Karpas-422 (cell line): ENCODE results near the gene LPIN3. TPM values are rescaled to one million over a fixed set of nuclear protein-coding genes. Genes with fewer than 3 reads are reported as not detected.

Experiments used
- DNase-seq: peaks from one replicate; pipeline ENCODE4 v3.0.0-alpha.2; 2015
- H2AFZ ChIP-seq: fragments of 200-600 bp; sonication (generic); 2 replicates; pipeline ENCODE4 v1.6.1; 2014; ENCODE audit warnings: antibody characterized with exemption, low read length, mixed read lengths
- H3K27ac ChIP-seq: fragments of 200-600 bp; sonication (generic); 2 replicates; pipeline ENCODE4 v1.5.1; 2014; ENCODE audit warnings: mild to moderate bottlenecking, low read length, moderate library complexity
- H3K27me3 ChIP-seq: fragments of 200-600 bp; sonication (generic); 2 replicates; pipeline ENCODE4 v1.6.1; 2014; ENCODE audit warnings: low read length, mixed read lengths
- H3K36me3 ChIP-seq: fragments of 200-600 bp; sonication (generic); 2 replicates; pipeline ENCODE4 v1.6.1; 2014; ENCODE audit warnings: low read length, mixed read lengths; ENCODE audit not compliant: insufficient read depth
- H3K4me1 ChIP-seq: fragments of 200-600 bp; sonication (generic); 2 replicates; pipeline ENCODE4 v1.6.1; 2014; ENCODE audit warnings: mild to moderate bottlenecking, low read length, mixed read lengths
- H3K4me2 ChIP-seq: fragments of 200-600 bp; sonication (generic); 2 replicates; pipeline ENCODE4 v1.6.1; 2014; ENCODE audit warnings: low read length, low read depth, mild to moderate bottlenecking; ENCODE audit not compliant: poor library complexity, severe bottlenecking
- H3K4me3 ChIP-seq: fragments of 200-600 bp; sonication (generic); 2 replicates; pipeline ENCODE4 v1.5.1; 2014; ENCODE audit warnings: mild to moderate bottlenecking, antibody characterized with exemption, low read length, mixed read lengths
- H3K79me2 ChIP-seq: fragments of 200-600 bp; sonication (generic); 2 replicates; pipeline ENCODE4 v1.6.1; 2014; ENCODE audit warnings: mild to moderate bottlenecking, low read length, mixed read lengths
- H3K9ac ChIP-seq: fragments of 200-600 bp; sonication (generic); 2 replicates; pipeline ENCODE4 v1.6.0; 2014; ENCODE audit warnings: low read length
- H3K9me2 ChIP-seq: fragments of 200-600 bp; sonication (generic), shearing (Covaris generic); replicated peaks from 2 replicates; pipeline ENCODE4 v1.6.0; 2014; ENCODE audit warnings: mild to moderate bottlenecking, low read length, moderate library complexity; ENCODE audit not compliant: insufficient read depth
- H3K9me3 ChIP-seq: fragments of 300-700, 200-600 bp; sonication (generic); 2 replicates; pipeline ENCODE4 v1.6.1; 2014; ENCODE audit warnings: low read length, mixed read lengths
- H4K20me1 ChIP-seq: fragments of 200-600 bp; sonication (generic); 2 replicates; pipeline ENCODE4 v1.6.1; 2014; ENCODE audit warnings: mild to moderate bottlenecking, antibody characterized with exemption, low read length, low read depth; ENCODE audit not compliant: insufficient read depth
- total RNA-seq: library from RNA; depleted of rRNA; stranded (reverse); fragments of >200 nt; shearing (Covaris generic); gene quantifications from 2 replicates; pipeline ENCODE4 v1.2.3, GENCODE V29; 2014; ENCODE audit warnings: low replicate concordance

LPIN3 gene
- total RNA-seq, 1 experiment from 2014 or later: not detected

DNA sequence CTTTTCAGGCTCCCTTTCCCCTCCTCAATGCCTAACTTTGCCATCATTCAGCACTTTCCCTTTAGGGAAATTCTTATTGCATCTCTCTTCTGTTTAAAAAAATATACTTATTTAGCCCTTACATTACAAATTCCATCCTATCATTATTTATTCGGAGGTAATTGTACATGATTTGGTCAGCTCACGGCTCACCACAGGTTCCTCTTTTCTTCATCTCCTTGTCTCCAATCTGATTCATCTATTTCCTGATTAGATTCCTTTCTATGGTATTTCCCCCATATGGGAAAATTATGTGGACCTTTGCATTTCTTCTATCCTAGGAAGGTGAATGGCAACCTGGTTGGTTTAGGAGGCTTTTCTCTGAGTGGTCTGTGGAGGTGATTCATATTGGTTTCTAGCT lies 38.9 kb downstream of the LPIN3 start:
- H3K4me3 ChIP-seq: no peak overlapping the region
- H3K4me2 ChIP-seq: no peak overlapping the region
- no peaks in the 10 kb centered on the region for H3K27me3 ChIP-seq
- no peaks in the 10 kb centered on the region for H3K9me2 ChIP-seq
- no peaks in the 10 kb centered on the region for H3K4me1 ChIP-seq
- H3K27ac ChIP-seq: no peak overlapping the region
- no peaks in the 10 kb centered on the region for H3K36me3 ChIP-seq
- H4K20me1 ChIP-seq: no peaks in the 10 kb centered on the region
- H3K79me2 ChIP-seq: no peaks in the 10 kb centered on the region
- H3K9me3 ChIP-seq: no peaks in the 10 kb centered on the region
- H2AFZ ChIP-seq: no peak overlapping the region
- no peak overlapping the region for H3K9ac ChIP-seq
- no peak for DNase-seq

DNA sequence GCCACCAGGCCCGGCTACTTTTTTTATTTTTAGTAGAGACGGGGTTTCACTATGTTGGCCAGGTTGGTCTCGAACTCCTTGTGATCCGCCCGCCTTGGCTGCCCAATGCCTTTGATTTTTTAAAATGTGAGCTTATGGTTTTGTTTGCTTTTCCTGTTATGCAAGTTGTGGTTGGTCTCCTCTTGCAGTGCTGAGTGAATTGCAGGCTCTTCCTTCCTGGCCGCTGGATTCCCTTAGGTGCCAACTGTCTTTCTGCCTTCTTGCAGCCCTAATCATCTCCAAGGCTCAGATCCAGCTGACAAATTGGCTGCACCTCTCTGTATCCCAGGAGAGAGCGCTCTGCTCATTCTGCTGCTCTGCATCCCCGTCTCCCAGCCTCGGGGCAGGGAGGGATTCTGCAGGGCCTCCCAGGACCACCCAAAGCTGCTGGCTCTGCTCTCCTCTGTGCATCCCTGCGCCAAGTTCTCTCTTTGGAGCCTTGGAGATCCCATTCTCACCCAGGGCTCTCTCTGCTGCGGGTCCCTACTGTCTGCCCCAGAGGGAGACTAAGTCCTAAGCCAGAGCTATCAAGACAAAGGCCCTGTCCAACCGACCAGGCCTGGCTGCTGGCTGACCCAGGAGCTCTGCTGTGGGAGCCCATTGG lies 40.1 kb downstream of the LPIN3 start:
- Histone ChIP-seq H4K20me1 (no peaks in the 10 kb centered on the region), H3K27ac (no peak overlapping the region), H3K9ac (no peak overlapping the region), H3K4me3 (no peak overlapping the region), H3K4me1 (no peaks in the 10 kb centered on the region), H3K79me2 (no peaks in the 10 kb centered on the region), H3K36me3 (no peaks in the 10 kb centered on the region), H3K4me2 (no peak overlapping the region), H3K9me2 (no peaks in the 10 kb centered on the region), H3K9me3 (no peaks in the 10 kb centered on the region), H2AFZ (no peak overlapping the region), H3K27me3 (no peaks in the 10 kb centered on the region)
- DNase-seq: no peak

DNA sequence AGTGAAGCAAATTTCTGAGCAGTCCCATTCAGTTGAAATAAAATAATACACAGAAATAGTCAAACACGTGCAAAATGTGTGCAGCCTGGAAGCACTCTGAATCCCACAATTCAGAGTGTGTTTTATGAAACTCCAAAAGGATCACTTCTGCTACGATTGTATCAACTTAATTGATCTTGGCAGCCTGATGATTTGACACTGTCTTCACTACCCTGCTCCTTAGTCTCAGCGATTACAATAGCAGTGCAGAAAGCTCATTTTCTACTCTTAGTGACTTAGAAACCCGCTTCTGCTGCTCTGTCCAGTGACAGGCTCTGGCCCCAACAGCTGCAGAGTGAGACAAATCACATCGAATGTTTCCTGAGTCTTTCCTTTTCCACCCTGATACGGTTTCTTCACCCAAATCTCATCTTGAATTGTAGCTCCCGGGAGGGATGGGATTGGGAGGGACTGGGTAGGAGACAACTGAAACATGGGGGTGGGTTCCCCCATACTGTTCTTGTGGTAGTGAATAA lies 42.2 kb downstream of the LPIN3 start:
- H3K9me3 ChIP-seq: no peaks in the 10 kb centered on the region
- no peak overlapping the region for H3K9ac ChIP-seq
- no peak for DNase-seq
- H3K9me2 ChIP-seq: no peaks in the 10 kb centered on the region
- H3K4me2 ChIP-seq: no peak overlapping the region
- H3K79me2 ChIP-seq: no peaks in the 10 kb centered on the region
- no peak overlapping the region for H3K4me3 ChIP-seq
- H3K27ac ChIP-seq: no peak overlapping the region
- H4K20me1 ChIP-seq: no peaks in the 10 kb centered on the region
- no peaks in the 10 kb centered on the region for H3K36me3 ChIP-seq
- H3K4me1 ChIP-seq: no peaks in the 10 kb centered on the region
- H3K27me3 ChIP-seq: no peaks in the 10 kb centered on the region
- H2AFZ ChIP-seq: no peak overlapping the region

DNA sequence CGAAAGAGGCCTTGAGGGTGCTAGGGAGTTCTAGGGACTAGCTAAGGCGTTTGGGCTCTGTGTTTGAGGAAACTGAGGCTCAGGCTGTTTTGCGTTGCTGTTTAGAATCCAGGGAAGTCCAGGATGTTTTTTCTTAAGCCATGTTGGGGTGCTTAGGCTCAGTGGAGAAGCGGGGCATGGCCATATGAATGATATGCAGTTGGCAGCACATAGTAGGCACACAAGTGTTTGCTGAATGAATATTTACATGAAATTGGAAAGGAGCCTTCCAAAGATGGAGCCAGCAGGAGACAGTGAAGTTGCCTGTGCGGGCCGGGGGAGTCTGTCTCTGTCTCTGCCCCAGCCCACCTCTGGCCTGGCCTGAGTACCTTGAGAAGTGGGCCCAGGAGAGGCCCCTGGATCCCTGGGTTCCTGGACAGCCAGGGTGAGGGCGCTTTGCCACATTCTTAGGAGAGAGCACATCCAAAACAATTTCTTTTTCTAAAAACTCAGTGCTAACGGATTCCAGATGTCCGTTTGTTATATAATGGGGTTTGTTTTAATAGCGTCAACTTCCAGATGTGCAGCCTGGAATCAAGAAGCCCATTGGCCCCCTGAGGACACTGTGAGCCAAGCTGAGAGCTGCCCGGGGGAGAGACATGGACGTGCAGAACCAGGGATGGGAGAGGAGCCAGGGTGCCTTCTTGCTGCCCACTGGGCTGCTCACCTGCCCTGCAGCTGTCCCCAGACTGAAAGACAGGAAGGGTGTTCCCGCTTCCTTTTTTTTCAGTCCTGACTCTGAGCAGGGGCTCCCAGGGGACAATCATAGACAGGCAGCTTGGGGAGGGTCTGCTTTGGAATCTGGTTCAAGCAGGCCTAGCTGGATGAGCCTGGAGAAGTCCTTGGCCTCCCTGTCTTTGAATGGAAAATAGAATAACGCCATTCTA lies 46.1 kb downstream of the LPIN3 start:
- H3K4me1 ChIP-seq: no peaks in the 10 kb centered on the region
- H3K9ac ChIP-seq: no peak overlapping the region
- no peak overlapping the region for H3K4me3 ChIP-seq
- no peak overlapping the region for H3K4me2 ChIP-seq
- H3K27ac ChIP-seq: no peak overlapping the region
- DNase-seq: no peak
- no peaks in the 10 kb centered on the region for H3K36me3 ChIP-seq
- no peaks in the 10 kb centered on the region for H3K9me2 ChIP-seq
- no peaks in the 10 kb centered on the region for H3K79me2 ChIP-seq
- H2AFZ ChIP-seq: no peak overlapping the region
- H3K27me3 ChIP-seq: no peaks in the 10 kb centered on the region
- no peaks in the 10 kb centered on the region for H3K9me3 ChIP-seq
- H4K20me1 ChIP-seq: no peaks in the 10 kb centered on the region

DNA sequence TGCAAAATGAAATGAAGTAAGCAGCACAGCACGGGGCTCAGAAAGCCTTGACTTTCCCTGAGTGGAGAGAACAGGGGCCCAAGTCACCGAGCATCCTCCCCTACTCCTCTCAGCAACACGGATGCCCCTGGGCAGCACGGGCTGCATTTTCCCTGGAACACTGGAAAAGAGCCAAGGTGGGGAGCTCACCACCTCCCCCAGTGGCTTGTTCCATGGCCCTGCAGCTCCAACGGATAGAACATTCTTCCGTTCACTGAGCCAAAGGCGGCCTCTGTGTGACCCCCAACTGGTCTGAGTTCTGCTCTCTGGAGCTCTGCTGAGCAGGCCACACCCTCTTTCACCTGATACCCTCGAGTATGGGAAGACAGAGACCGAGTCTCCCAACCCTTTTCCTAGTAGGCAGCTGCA lies 46.8 kb downstream of the LPIN3 start:
- Histone ChIP-seq H3K9ac (no peak overlapping the region), H3K79me2 (no peaks in the 10 kb centered on the region), H4K20me1 (no peaks in the 10 kb centered on the region), H3K27ac (no peak overlapping the region), H3K4me2 (no peak overlapping the region), H3K36me3 (no peaks in the 10 kb centered on the region), H2AFZ (no peak overlapping the region), H3K27me3 (no peaks in the 10 kb centered on the region), H3K9me3 (no peaks in the 10 kb centered on the region), H3K4me3 (no peak overlapping the region), H3K9me2 (no peaks in the 10 kb centered on the region), H3K4me1 (no peaks in the 10 kb centered on the region)
- DNase-seq: no peak

DNA sequence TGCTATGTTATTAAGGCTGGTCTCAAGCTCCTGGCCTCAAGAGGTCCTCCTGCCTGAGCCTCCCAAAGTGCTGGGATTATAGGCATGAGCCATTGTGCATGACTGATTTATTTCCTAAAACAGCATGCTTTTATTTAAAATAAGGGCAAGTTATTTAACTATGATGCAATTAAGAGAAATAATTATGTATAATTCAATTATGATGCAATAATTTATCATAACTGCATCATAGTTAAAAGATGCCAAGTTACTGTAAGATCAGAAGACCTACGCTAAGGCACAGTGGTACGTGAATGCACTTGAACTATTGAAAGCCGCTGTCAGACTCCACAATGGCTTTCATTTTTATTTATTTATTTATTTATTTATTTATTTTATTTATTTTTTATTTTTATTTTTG lies 50.3 kb downstream of the LPIN3 start:
- Histone ChIP-seq H3K9ac (no peak overlapping the region), H3K4me3 (no peak overlapping the region), H3K9me2 (no peaks in the 10 kb centered on the region), H3K79me2 (no peaks in the 10 kb centered on the region), H3K4me2 (no peak overlapping the region), H3K9me3 (no peaks in the 10 kb centered on the region), H3K27me3 (no peaks in the 10 kb centered on the region), H3K27ac (no peak overlapping the region), H3K4me1 (no peaks in the 10 kb centered on the region), H4K20me1 (0 out of 2 replicates have a peak, but pooled peaks cover 3% of the 10 kb centered on the region), H3K36me3 (no peaks in the 10 kb centered on the region), H2AFZ (no peak overlapping the region)
- no peak for DNase-seq

DNA sequence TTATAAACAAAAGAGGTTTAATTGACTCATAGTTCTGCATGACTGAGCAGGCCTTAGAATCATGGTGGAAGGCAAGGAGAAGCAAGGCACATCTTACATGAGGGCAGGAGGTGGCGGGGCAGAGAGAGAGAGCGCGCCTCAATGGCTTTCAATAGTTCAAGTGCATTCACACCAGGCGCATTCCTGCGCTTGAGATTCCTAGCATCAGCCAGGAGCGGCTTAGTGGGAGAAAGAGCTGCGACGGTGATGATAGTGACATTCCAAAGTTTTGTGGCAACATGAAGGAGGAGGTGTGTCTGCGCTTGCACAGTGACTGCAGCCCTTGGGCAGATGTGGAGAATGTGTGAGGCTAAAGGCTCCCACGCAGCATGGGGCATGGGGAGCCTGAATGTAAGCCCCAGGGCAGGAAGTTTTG lies 51.0 kb downstream of the LPIN3 start:
- DNase-seq: no peak
- no peaks in the 10 kb centered on the region for H3K27me3 ChIP-seq
- H3K9ac ChIP-seq: no peak overlapping the region
- H3K36me3 ChIP-seq: no peaks in the 10 kb centered on the region
- H3K79me2 ChIP-seq: no peaks in the 10 kb centered on the region
- no peaks in the 10 kb centered on the region for H3K9me2 ChIP-seq
- H3K4me2 ChIP-seq: no peak overlapping the region
- H3K27ac ChIP-seq: no peak overlapping the region
- no peak overlapping the region for H3K4me3 ChIP-seq
- no peaks in the 10 kb centered on the region for H3K4me1 ChIP-seq
- no peaks in the 10 kb centered on the region for H3K9me3 ChIP-seq
- 0 out of 2 replicates have a peak, but pooled peaks cover 3% of the 10 kb centered on the region for H4K20me1 ChIP-seq
- no peak overlapping the region for H2AFZ ChIP-seq

DNA sequence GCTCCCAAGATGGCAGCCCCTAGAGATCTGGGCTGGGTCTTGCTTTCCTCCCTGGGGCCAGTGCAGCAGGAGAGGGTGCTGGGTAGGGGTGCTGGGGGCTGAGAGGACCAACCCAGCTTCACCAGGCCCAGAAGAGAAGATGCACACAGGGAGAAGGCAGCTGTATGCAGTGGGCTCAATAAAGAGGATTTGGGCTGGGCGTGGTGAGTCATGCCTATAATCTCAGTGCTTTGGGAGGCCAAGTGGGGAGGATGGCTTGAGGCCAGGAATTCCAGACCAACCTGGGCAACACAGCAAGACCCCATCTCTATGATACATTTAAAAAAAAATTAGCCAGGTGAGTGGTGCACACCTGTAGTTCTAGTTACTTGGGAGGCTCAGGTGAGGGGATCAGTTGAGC lies 51.7 kb downstream of the LPIN3 start:
- no peak for DNase-seq
- H3K9ac ChIP-seq: no peak overlapping the region
- no peaks in the 10 kb centered on the region for H3K79me2 ChIP-seq
- no peaks in the 10 kb centered on the region for H3K36me3 ChIP-seq
- H3K9me3 ChIP-seq: no peaks in the 10 kb centered on the region
- 0 out of 2 replicates have a peak, but pooled peaks cover 3% of the 10 kb centered on the region for H4K20me1 ChIP-seq
- no peaks in the 10 kb centered on the region for H3K9me2 ChIP-seq
- H3K4me3 ChIP-seq: no peak overlapping the region
- no peaks in the 10 kb centered on the region for H3K4me1 ChIP-seq
- H3K27ac ChIP-seq: no peak overlapping the region
- H3K27me3 ChIP-seq: no peaks in the 10 kb centered on the region
- no peak overlapping the region for H3K4me2 ChIP-seq
- no peak overlapping the region for H2AFZ ChIP-seq
